GM21619 (cell line): Measurements from ENCODE around the gene LFNG.
A peak's percentile ranks its signal among the peaks of the same experiment; 100 is the strongest.

Experiments
- ATAC-seq: cut with Tn5 transposase; IDR thresholded peaks from one replicate; pipeline ENCODE4 v1.9.1; 2021; ENCODE audit not compliant: unreplicated experiment

Gene LFNG, protein sequence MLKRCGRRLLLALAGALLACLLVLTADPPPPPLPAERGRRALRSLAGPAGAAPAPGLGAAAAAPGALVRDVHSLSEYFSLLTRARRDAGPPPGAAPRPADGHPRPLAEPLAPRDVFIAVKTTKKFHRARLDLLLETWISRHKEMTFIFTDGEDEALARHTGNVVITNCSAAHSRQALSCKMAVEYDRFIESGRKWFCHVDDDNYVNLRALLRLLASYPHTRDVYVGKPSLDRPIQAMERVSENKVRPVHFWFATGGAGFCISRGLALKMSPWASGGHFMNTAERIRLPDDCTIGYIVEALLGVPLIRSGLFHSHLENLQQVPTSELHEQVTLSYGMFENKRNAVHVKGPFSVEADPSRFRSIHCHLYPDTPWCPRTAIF

DNA sequence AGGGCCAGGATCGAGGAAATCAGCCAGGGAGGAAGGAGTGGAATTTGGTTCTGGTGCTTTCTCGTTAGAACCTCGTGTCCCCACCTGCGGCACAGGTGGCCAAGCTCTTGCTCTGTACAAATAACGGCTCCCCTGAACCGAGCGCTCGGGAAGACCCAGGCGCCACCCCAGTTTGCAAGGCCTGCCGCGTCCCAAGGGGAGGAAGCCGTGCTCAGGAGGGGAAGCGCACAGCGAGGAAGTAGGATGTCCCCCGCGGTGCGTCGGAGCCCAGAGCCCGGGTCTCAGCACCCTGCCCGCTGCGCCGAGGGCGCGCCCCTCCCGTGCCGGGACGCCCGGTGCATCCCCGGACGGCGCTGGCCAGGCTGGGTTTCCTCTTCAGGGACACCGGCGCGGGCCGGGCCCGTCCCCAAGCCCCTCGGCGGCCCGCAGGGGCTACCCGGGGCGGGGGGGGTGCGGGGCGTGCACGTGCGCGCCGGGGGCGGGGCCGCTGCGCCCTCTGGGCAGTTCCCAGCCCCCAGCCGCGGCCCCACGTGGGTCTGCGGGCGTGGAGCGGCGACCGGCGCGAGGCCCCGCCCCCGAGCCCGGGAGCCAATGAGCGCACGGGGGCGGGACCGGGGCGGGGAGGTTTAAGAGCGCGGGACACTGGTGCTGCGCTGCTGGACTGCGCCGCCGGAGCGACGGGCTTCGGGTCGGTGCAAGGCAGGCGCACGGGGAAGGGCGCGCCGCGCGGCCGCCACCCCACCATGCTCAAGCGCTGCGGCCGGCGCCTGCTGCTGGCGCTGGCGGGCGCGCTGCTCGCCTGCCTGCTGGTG is at the start of gene LFNG:
Gene LFNG, plus strand, starts transcription at position 656 of the 812 bp plus-strand sequence. Its CDS starts 88 bp downstream, at position 744.
- peak; percentile 75 for ATAC-seq

DNA sequence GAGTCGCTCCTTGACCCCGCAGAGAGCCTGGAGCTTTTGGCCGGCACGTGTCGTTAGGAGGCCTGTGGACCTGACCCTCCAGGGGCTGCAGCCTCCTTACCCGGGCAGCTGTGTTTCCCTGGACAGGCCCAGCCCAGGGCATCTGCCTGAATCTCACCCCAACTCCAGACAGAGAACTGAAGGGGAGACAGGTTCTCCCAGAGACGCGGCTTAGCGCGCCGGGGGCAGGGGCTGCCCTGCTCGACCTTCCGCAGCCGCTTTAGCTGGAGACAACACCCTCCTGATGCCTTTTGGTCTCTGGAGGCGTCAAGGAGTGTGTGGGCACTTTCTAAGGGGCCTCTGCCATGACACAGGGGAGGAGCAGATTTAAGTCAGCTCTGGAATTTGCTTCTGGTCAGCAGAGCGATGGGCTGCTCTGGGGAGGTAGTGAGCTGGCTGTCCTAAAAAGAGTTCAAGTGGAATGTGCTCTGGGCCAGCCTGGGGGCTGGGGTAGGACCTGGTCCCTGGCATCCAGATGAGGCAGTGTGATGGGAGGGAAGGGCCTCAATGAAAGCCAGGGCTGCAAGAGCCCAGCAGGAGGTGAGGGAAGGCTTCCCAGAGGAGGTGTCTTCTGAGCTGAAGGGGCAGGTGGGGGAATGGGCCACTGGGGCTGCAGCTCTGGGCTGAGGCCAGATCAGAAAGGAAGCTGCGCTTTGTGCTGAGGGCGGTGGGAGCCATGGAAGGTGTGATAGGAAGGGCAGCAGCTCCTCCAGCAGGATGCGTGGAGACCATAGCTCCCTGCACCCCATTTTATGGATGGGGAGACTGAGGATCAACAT is 49.2 kb upstream of the LFNG start:
- ATAC-seq: no peak

GRCh38 chr7:2471022-2471329 is 48.6 kb upstream of the LFNG start:
- ATAC-seq: no peak

GRCh38 chr7:2471396-2471795 is 48.2 kb upstream of the LFNG start:
- no peak for ATAC-seq

- ATAC-seq: no peak
Observed at GRCh38 chr7:2472739-2473138, 46.8 kb upstream of the LFNG start.

GRCh38 chr7:2473496-2474180 is 45.9 kb upstream of the LFNG start:
- ATAC-seq: no peak

DNA sequence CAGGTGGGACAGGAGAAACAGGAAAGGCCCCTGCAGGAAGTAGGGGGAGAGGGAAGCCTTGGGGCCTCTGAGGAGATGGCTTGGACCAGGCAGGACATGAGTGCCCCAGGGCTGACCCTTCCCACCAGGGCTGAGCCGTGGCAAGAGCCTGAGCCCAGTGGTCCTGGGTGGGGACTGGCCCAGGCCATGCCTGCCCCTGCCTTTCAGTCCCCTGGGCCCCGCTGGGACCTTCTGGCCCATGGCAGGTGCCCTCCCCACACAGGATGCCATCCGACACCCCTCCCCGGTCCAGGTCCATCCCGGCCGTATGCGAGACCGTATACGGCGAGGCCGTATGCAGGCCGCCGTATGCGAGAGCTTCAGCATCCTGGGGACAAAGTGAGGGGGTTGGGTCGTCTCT is 45.4 kb upstream of the LFNG start:
- ATAC-seq: no peak

GRCh38 chr7:2474813-2475677 is 44.5 kb upstream of the LFNG start:
- no peak for ATAC-seq

GRCh38 chr7:2475678-2476015 is 43.9 kb upstream of the LFNG start:
- ATAC-seq: no peak

DNA sequence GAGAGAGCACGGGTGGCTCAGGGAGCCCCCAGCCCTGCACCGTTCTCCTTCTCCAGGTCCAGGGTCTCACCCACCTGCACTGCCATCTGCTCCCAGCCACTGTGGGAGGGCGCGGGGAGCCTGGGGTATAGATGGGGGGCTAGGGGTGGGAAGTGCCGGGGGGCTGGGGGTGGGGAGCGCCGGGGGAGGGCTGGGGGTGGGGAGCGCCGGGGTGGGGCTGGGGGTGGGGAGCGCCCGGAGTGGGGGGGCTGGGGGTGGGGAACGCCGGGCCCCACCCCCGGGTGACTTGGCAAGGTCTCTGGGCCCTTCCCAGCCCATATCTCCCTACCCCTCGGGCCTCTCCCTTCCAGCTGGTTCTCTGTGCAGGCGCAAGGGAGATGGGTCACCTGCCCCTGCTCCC is 43.3 kb upstream of the LFNG start, which contains the start of gene GRIFIN:
Gene GRIFIN, minus strand, starts transcription at position 101 of the 400 bp plus-strand sequence. Its CDS starts 15 bp downstream, at position 86.
- ATAC-seq: no peak

DNA sequence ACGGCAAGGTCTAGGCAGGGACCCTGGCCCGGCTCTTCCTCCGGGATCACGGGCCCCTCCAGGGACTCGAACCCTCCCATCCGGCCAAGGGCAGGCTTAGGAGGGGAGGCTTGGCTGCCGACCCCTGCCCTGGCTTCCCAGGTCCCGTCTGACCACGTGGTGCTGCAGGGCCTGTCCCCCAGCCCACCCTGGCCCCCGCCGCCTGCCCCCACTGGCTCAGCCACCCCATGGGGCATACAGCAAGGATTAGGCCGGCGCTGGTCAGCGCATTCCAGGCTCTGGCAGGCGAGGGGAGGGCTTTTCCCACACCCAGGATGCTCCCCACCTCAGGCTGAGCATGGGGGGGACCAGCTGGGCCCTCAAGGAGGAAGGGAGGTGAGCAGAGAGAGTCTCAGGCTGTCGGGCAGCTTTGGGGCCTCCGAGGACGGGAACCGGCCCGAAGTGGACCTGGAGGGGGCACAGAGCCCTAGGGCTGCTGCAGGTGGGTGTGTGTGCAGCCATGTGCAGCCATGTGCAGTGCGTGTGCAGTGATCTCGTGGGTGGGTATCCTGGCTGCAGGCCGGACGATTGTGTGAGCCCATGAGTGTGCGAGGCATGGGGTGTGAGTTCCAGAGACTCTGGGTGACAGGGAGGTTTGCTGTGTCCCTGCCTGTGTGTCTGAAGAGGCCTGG is 42.7 kb upstream of the LFNG start:
- ATAC-seq: no peak

DNA sequence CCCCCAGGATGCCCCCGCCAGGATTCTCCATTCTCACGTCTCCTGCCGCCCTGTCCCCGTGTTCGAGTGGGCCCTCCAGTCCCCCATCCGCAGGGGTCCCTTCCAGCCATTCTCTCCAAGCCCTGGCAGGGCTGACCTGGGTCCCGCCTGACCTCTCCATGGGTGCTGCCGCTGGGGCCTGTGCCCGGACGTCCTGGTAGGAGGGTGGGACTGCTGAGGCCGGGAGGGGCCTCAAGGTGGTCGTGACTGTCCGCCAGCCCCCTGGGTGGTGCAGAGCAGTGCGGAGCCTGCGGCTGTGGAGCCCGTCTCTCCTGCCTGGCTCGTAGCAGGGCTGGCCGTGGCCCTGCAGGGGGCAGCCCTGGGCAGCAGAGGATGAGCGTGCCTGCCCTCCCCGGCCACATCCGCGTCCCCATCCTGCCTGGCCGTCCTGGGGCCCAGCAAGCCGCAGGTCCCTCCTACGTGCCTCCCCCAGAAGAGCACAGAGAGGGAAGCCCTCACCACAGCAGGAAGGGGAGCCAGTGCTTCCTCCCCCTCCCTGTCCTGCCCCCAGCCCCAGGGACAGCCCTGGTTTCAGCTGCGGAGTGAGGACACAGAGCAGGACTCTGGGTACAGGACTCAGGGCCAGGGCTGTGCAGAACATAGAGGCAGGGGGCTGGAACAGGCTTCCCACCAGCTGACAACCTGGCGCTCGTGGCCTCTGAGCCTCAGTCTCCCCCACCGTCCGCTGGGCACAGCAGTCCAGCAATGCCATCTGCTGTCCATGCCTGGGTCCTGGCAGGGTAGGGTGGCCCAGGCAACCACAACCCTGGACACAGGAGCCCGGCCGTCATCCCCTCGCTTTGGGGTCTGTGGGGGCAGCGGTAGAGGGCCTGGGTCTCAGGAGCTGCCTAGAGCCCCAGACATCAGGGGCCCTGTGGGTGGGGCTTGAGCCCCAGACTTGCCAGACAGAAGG is 41.9 kb upstream of the LFNG start:
- ATAC-seq: peak; percentile 72

- no peak for ATAC-seq
Observed at GRCh38 chr7:2478399-2478785, 41.2 kb upstream of the LFNG start.

DNA sequence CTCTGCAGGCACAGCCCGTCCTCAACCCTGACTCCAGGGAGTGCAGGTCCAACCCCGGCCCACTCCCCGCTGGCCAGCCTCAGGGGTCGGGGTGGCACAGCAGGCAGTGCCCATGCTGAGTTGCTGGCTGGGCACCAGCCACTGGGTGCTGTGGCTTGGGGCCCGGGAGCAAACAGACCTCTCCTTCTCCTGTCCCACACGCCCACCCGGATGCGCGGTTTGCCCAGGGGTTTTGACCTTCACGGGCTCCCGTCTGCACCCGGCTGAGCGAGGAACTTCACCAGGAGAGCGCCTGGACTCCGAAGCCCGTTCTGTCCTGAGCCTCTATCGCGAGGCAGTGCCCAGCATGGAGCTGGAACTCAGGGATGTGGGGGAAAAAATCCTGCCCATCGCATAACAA is 40.8 kb upstream of the LFNG start:
- no peak for ATAC-seq

DNA sequence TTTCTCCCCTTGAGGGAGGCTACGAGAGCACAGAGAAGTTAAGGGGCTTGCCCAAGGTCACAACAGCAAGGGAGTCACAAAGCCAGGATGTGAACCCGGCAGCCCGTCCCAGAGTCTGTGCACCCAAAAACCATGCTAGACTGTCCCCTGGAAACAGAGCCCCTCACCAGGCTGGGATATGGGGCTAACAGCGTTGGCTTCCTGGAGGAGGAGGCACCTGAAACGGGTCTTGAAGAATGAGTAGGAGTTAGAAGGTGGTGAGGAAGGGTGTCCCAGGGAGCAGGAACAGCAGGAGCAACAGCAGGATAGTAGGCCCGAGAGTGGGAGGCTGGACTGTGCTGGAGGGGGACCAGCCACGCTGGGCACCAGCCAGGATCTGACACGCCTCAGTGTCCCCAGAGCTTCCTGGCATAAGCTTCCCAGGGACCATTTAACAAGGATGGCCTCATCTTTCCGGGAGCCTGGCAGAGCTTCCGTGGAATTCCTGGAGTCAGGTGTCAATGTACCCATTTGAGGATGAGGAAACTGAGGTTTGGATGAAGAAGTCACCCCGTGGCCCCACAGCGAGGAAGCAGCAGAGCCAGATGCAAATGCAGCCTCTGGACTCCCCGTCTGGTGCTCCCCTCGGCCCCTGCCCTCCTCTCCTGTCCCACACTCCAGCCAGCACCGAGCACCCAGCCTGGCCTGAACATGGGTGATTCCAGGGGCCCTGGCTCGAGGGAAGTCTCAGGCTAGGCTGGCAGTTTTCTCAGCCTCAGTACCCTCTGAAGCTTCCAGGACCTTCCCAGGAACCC is 40.1 kb upstream of the LFNG start:
- ATAC-seq: no peak

DNA sequence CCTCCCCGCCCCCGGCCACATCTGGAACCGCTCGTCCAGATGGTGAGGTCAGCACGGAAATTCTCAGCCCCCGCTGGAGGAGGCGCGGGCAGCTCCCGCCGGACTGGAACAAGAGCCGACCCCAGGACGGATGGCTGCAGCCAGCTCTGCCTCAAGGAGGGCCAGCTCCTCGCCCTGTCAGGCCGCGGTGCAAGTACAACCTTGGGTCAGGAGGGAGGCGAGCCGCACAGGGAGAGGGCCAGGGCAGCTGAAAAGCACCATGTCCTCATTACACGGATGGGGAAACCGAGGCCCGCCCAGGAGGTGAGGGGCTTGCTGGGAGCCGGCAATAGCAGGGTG is 39.5 kb upstream of the LFNG start:
- ATAC-seq: no peak

- no peak for ATAC-seq
Observed at GRCh38 chr7:2481195-2481594, 38.4 kb upstream of the LFNG start.
